H1 (cell line): ENCODE results near the gene CMTM5. TPM values are rescaled to one million over a fixed set of nuclear protein-coding genes. Genes with fewer than 3 reads are reported as not detected.

Experiments
- CTCF ChIA-PET: fragments of 300-600 bp; sonication (Branson Sonifier 250); formaldehyde crosslinking; loops from one replicate; lab custom pipeline; 2021; ENCODE audit not compliant: partially characterized antibody; lab: Charles Lee
- POLR2A ChIA-PET: fragments of 300-600 bp; sonication (Branson Sonifier 250); formaldehyde crosslinking; loops from one replicate; lab custom pipeline; 2021; ENCODE audit warnings: inconsistent platforms; ENCODE audit not compliant: partially characterized antibody; lab: Charles Lee
- DNase-seq, 2 experiments: peaks; one replicate each; pipeline versions ENCODE4 v3.0.0 to v3.0.0-alpha.2; 2010 to 2022; ENCODE audit warnings: low spot score in 2 of 2, low read depth in 1 of 2, mixed read lengths in 1 of 2
- FAIRE-seq: peaks from 2 replicates; lab custom pipeline; 2011; peaks lifted over from hg19 to GRCh38; lab: Jason Lieb, UNC
- H2AFZ ChIP-seq: 2 replicates; pipeline ENCODE4 v1.8.1; 2012; ENCODE audit warnings: low read length, inconsistent platforms
- H2AK5ac ChIP-seq: 2 replicates; pipeline ENCODE4 v1.6.1; 2013; ENCODE audit warnings: low read depth, low read length
- H2BK120ac ChIP-seq: replicated peaks from 2 replicates; pipeline ENCODE3; 2013; ENCODE audit warnings: low read depth, low read length, inconsistent platforms
- H2BK12ac ChIP-seq: 2 replicates; pipeline ENCODE4 v1.6.1; 2013; ENCODE audit warnings: low read depth, low read length
- H2BK15ac ChIP-seq: 2 replicates; pipeline ENCODE4 v1.6.1; 2013; ENCODE audit warnings: low read length
- H2BK20ac ChIP-seq: 2 replicates; pipeline ENCODE4 v1.6.1; 2013; ENCODE audit warnings: low read length
- H2BK5ac ChIP-seq: 2 replicates; pipeline ENCODE4 v1.6.1; 2013; ENCODE audit warnings: low read depth, low read length
- H3K14ac ChIP-seq: 2 replicates; pipeline ENCODE4 v1.6.1; 2013; ENCODE audit warnings: inconsistent platforms; ENCODE audit not compliant: insufficient read length
- H3K18ac ChIP-seq: 2 replicates; pipeline ENCODE4 v1.6.1; 2013; ENCODE audit warnings: low read length; ENCODE audit errors: extremely low read depth
- H3K23ac ChIP-seq: 2 replicates; pipeline ENCODE4 v1.6.1; 2013; ENCODE audit warnings: inconsistent platforms; ENCODE audit not compliant: insufficient read length
- H3K23me2 ChIP-seq: 2 replicates; pipeline ENCODE4 v1.6.1; 2013; ENCODE audit warnings: low read depth, low read length
- H3K27ac ChIP-seq: 2 replicates; pipeline ENCODE4 v1.6.1; 2011; ENCODE audit warnings: low read depth, low read length, inconsistent platforms
- H3K27me3 ChIP-seq, 4 experiments: replicated peaks in 1 of 4; 1 replicate in 1 of 4; 2 replicates in 3 of 4; pipeline versions ENCODE4 v1.6.1 to v1.8.1; 2011 to 2013; ENCODE audit warnings: low read length in 3 of 4, mild to moderate bottlenecking in 3 of 4, inconsistent platforms in 2 of 4, mixed read lengths in 2 of 4, moderate library complexity in 1 of 4; ENCODE audit not compliant: control insufficient read depth in 3 of 4, insufficient read depth in 3 of 4; ENCODE audit errors: extremely low read depth in 1 of 4
- H3K36me3 ChIP-seq, 4 experiments: 2 replicates each; pipeline versions ENCODE4 v1.6.1 to v1.8.1; 2011 to 2013; ENCODE audit warnings: mild to moderate bottlenecking in 4 of 4, low read length in 3 of 4, moderate library complexity in 2 of 4, control low read depth in 1 of 4, inconsistent platforms in 1 of 4; ENCODE audit not compliant: insufficient read depth in 4 of 4, control insufficient read depth in 2 of 4
- H3K4ac ChIP-seq: replicated peaks from 2 replicates; pipeline ENCODE3; 2013; ENCODE audit warnings: low read length, low read depth, mixed read lengths, inconsistent platforms; ENCODE audit not compliant: insufficient read length
- H3K4me1 ChIP-seq, 4 experiments: replicated peaks in 1 of 4; 1 replicate in 1 of 4; 2 replicates in 3 of 4; pipeline versions ENCODE4 v1.6.1 to v1.8.1; 2011 to 2013; ENCODE audit warnings: low read length in 3 of 4, inconsistent platforms in 2 of 4, mixed read lengths in 1 of 4; ENCODE audit not compliant: insufficient read depth in 4 of 4, control insufficient read depth in 3 of 4
- H3K4me2 ChIP-seq, 2 experiments: 2 replicates each; pipeline versions ENCODE4 v1.6.1 to v1.8.1; 2011 to 2013; ENCODE audit warnings: low read depth in 2 of 2, low read length in 2 of 2, control low read depth in 1 of 2, inconsistent platforms in 1 of 2, mild to moderate bottlenecking in 1 of 2; ENCODE audit not compliant: insufficient read depth in 1 of 2
- H3K4me3 ChIP-seq, 4 experiments: fragments of 200-600, 300-600 bp in 1 of 4; sonication (generic), shearing (Covaris generic), sonication (Bioruptor Twin) in 1 of 4; 2 replicates each; pipeline versions ENCODE4 v1.5.1 to v1.8.1; 2011 to 2016; ENCODE audit warnings: low read length in 4 of 4, low read depth in 3 of 4, control low read depth in 2 of 4, inconsistent platforms in 2 of 4, mild to moderate bottlenecking in 2 of 4, mixed read lengths in 1 of 4, moderate library complexity in 1 of 4; ENCODE audit not compliant: insufficient read depth in 2 of 4; ENCODE audit errors: extremely low read depth in 1 of 4
- H3K56ac ChIP-seq: replicated peaks from 2 replicates; pipeline ENCODE3; 2013; ENCODE audit warnings: low read depth, mild to moderate bottlenecking, mixed read lengths, low read length, inconsistent platforms; ENCODE audit not compliant: insufficient read length
- H3K79me1 ChIP-seq: 2 replicates; pipeline ENCODE4 v1.6.1; 2013; ENCODE audit warnings: low read depth, low read length, control low read depth
- H3K79me2 ChIP-seq, 2 experiments: 2 replicates each; pipeline versions ENCODE4 v1.6.1 to v1.8.1; 2012 to 2013; ENCODE audit warnings: low read length in 2 of 2, mild to moderate bottlenecking in 2 of 2, inconsistent platforms in 1 of 2; ENCODE audit not compliant: insufficient read depth in 2 of 2, control insufficient read depth in 1 of 2
- H3K9ac ChIP-seq, 4 experiments: replicated peaks in 1 of 4; 1 replicate in 1 of 4; 2 replicates in 3 of 4; pipeline versions ENCODE4 v1.6.1 to v1.8.1; 2011 to 2013; ENCODE audit warnings: low read depth in 3 of 4, low read length in 3 of 4, control low read depth in 2 of 4, mild to moderate bottlenecking in 2 of 4, moderate library complexity in 2 of 4, inconsistent platforms in 1 of 4; ENCODE audit errors: extremely low read depth in 1 of 4
- H3K9me3 ChIP-seq, 2 experiments: 2 replicates each; pipeline versions ENCODE4 v1.6.1 to v1.8.1; 2012 to 2013; ENCODE audit warnings: mild to moderate bottlenecking in 2 of 2, moderate library complexity in 2 of 2, control low read depth in 1 of 2, inconsistent platforms in 1 of 2, low read depth in 1 of 2, low read length in 1 of 2, mixed read lengths in 1 of 2; ENCODE audit not compliant: insufficient read depth in 2 of 2
- H4K20me1 ChIP-seq, 2 experiments: replicated peaks in 1 of 2; 2 replicates each; pipeline versions ENCODE3 to v1.8.1; 2011 to 2013; ENCODE audit warnings: inconsistent platforms in 2 of 2, low read length in 2 of 2, mild to moderate bottlenecking in 1 of 2; ENCODE audit not compliant: insufficient read depth in 2 of 2, control insufficient read depth in 1 of 2
- H4K5ac ChIP-seq: 2 replicates; pipeline ENCODE4 v1.6.1; 2013; ENCODE audit warnings: low read length, low read depth, mixed read lengths, inconsistent platforms; ENCODE audit not compliant: insufficient read length
- H4K8ac ChIP-seq: 2 replicates; pipeline ENCODE4 v1.8.0; 2013; ENCODE audit warnings: mild to moderate bottlenecking, moderate library complexity, low read length, inconsistent platforms; ENCODE audit not compliant: insufficient read depth; ENCODE audit errors: extremely low read depth
- H4K91ac ChIP-seq: replicated peaks from 2 replicates; pipeline ENCODE3; 2013; ENCODE audit warnings: low read length, mixed read lengths, inconsistent platforms; ENCODE audit not compliant: insufficient read length
- CHD2 ChIP-seq: IDR thresholded peaks from 2 replicates; pipeline ENCODE4 v1.6.1; 2012; ENCODE audit warnings: low read length, improper control_type of control experiment
- EGR1 ChIP-seq: IDR thresholded peaks from 2 replicates; pipeline ENCODE4 v1.6.1; 2011; ENCODE audit warnings: low read depth, low read length, borderline replicate concordance
- EZH2 ChIP-seq: fragments of 200-600 bp; sonication (generic); IDR thresholded peaks from 2 replicates; pipeline ENCODE4 v1.7.1; 2012; ENCODE audit warnings: low read depth, mild to moderate bottlenecking, moderate library complexity, low read length, inconsistent platforms; ENCODE audit not compliant: severe bottlenecking
- GTF2F1 ChIP-seq: IDR thresholded peaks from 2 replicates; pipeline ENCODE4 v1.6.1; 2012; ENCODE audit warnings: low read depth, low read length, improper control_type of control experiment, borderline replicate concordance
- KDM1A ChIP-seq: fragments of 200-600, 300-600 bp; sonication (generic); IDR thresholded peaks from 2 replicates; pipeline ENCODE4 v1.7.1; 2016; ENCODE audit warnings: mild to moderate bottlenecking, low read length, borderline replicate concordance
- MAFK ChIP-seq: IDR thresholded peaks from 2 replicates; pipeline ENCODE4 v1.6.1; 2012; ENCODE audit warnings: low read depth, mild to moderate bottlenecking, improper control_type of control experiment, low read length
- NANOG ChIP-seq: IDR thresholded peaks from 2 replicates; pipeline ENCODE4 v1.6.1; 2011; ENCODE audit warnings: low read length, low read depth, mild to moderate bottlenecking, inconsistent platforms; ENCODE audit not compliant: insufficient read depth, poor library complexity, severe bottlenecking
- YY1 ChIP-seq: IDR thresholded peaks from 2 replicates; pipeline ENCODE4 v1.6.1; 2011; ENCODE audit warnings: low read depth, mild to moderate bottlenecking, low read length
- WGBS, 2 experiments: shearing (Covaris generic) in 1 of 2; methylation state at CpG; one replicate each; pipeline versions ENCODE4 v1.1.6 to v1.1.7; 2013 to 2015; ENCODE audit warnings: low lambda C conversion rate in 2 of 2, mixed read lengths in 2 of 2, inconsistent platforms in 1 of 2, low coverage in 1 of 2, missing lambda C conversion rate in 1 of 2; ENCODE audit not compliant: insufficient replicate concordance in 2 of 2, insufficient coverage in 1 of 2, insufficient read length in 1 of 2; ENCODE audit errors: extremely low coverage in 1 of 2, missing lambda C conversion rate in 1 of 2; 5-methylcytosine and 5-hydroxymethylcytosine counted together
- polyA plus RNA-seq, 7 experiments: library from polyadenylated mRNA; depleted of rRNA in 3 of 7; stranded (reverse) in 5 of 7; unstranded in 2 of 7; fragments of >200 nt in 5 of 7; fragments of 200-250 nt in 2 of 7; gene quantifications; 1 replicate in 5 of 7; 2 replicates in 1 of 7; 4 replicates in 1 of 7; pipeline versions ENCODE4 v1.2.1 to v1.2.3, GENCODE V29; 2011 to 2013; ENCODE audit warnings: missing spikeins in 2 of 7, mixed read lengths in 2 of 7
- total RNA-seq: library from RNA; stranded (reverse); fragmentation: NEBNext Ultra II Directional; extraction: Animal tissue kit (Norgen Biotek cat#: 25700); gene quantifications from 2 replicates; pipeline ENCODE4 v1.2.1, GENCODE V29; 2021
- TF ChIP-seq, protein P1 (sequence below), 3 experiments: IDR thresholded peaks; 1 replicate in 2 of 3; 2 replicates in 1 of 3; pipeline versions ENCODE4 v1.5.1 to v1.6.1; 2011; ENCODE audit warnings: low read length in 3 of 3, mild to moderate bottlenecking in 3 of 3, inconsistent platforms in 2 of 3, low read depth in 1 of 3, moderate library complexity in 1 of 3; ENCODE audit not compliant: insufficient read depth in 1 of 3; ENCODE audit errors: control extremely low read depth in 1 of 3

CMTM5 gene
- total and polyA plus RNA-seq, 2 of the 8 experiments (the other 6 are each of a cell fraction or from before 2014, with no cell fraction given), result 2.1 TPM; not detected in 1

DNA sequence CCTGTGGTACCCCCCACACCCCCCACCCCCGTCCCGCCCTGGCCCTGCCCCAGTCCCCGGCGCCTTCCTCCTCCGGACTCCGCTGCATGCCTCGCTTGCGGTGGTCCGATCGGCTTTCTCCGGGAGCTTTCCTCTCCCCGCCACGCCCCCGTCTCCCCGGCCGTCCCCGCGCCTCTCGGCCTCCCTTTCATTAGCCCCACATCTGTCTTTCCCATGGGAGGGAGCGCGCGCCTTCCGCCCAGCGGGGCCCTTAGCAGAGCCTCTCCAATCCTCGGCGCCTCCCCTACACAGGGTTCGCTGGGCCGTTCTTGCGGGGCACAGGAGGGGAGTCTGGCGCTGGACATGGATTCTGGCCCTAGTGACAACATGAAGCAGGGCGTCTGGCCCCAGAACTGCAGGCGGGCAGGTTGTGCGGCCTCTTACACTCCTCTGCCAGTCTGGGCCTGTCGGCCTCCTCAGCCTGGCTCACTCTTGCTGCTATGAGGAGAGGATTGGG, 10.4 kb upstream of the CMTM5 start:
- Histone ChIP-seq H2BK12ac (peak overlapping the region; percentile 90; the same call in 1 of the 2 replicates), H3K18ac (peak overlapping the region; percentile 81), H3K4ac (peak overlapping the region; percentile 16), H2BK120ac (no peak overlapping the region), H3K4me2 (peak overlapping the region; percentile 85 to 86), H3K9ac (peak overlapping the region in 1 of 4 experiments; percentile 17; a peak in 2 of 7 replicates), H3K23ac (no peak overlapping the region), H2AFZ (0 out of 2 replicates have a peak overlapping the region, but pooled peaks have one; percentile 71), H3K56ac (no peak overlapping the region), H3K79me1 (no peaks in the 10 kb centered on the region), H4K20me1 (peaks cover 3 to 9% of the 10 kb centered on the region in 2 experiments), H3K79me2 (no peaks in the 10 kb centered on the region), H3K36me3 (peaks cover 0 to 3% (median 0%) of the 10 kb centered on the region in 4 experiments; a peak in 2 of 8 replicates), H4K91ac (peak overlapping the region; percentile 63), H3K27me3 (peaks cover 0 to 12% (median 10%) of the 10 kb centered on the region in 4 experiments; a peak in 5 of 7 replicates), H3K23me2 (peaks cover 21% of the 10 kb centered on the region; the same call in 1 of the 2 replicates), H2BK5ac (peak overlapping the region; percentile 88; the same call in 1 of the 2 replicates), H2AK5ac (no peak overlapping the region), H3K14ac (no peak overlapping the region), H2BK15ac (peak overlapping the region; percentile 88; the same call in 1 of the 2 replicates), H2BK20ac (peak overlapping the region; percentile 72; the same call in 1 of the 2 replicates), H3K9me3 (no peaks in the 10 kb centered on the region), H4K8ac (no peak overlapping the region), H3K27ac (peak overlapping the region; percentile 65; the same call in 1 of the 2 replicates), H3K4me1 (peaks cover 2 to 22% (median 14%) of the 10 kb centered on the region in 4 experiments; a peak in 6 of 7 replicates), H4K5ac (peak overlapping the region; percentile 3), H3K4me3 (peak overlapping the region; percentile 47 to 79 (median 77))
- CTCF ChIA-PET, result interaction anchor here (0.9 to 20.9 kb wide), 8 partner anchors 12 to 193 kb away, joined by 3 to 333 read pairs (median 3); partner anchors contain the start of genes CMTM5, IL25 and PABPN1
- FAIRE-seq (no peak), DNase-seq (peak in 1 of 2 experiments; percentile 92)
- WGBS, 2 experiments, result 14% methylated on average over 7 of the region's 34 CpGs; no CpG with 5 or more reads in 1 of the 2 experiments
- POLR2A ChIA-PET, result interaction anchor here (0.8 to 7.1 kb wide), 18 partner anchors 8 to 266 kb away, joined by 3 to 73 read pairs (median 3); partner anchors contain the start of genes BCL2L2, CMTM5, MYH7 and PABPN1
- TF ChIP-seq YY1, result 0 out of 2 replicates have a peak, but pooled peaks have one; percentile 6
- peak; percentile 24; the same call in 1 of the 2 replicates for TF ChIP-seq EGR1
- no peak for TF ChIP-seq CHD2
- no peak for TF ChIP-seq GTF2F1
- TF ChIP-seq KDM1A, result no peak
- no peak for TF ChIP-seq MAFK
- peak; percentile 29 for TF ChIP-seq NANOG
- TF ChIP-seq, protein P1, sequence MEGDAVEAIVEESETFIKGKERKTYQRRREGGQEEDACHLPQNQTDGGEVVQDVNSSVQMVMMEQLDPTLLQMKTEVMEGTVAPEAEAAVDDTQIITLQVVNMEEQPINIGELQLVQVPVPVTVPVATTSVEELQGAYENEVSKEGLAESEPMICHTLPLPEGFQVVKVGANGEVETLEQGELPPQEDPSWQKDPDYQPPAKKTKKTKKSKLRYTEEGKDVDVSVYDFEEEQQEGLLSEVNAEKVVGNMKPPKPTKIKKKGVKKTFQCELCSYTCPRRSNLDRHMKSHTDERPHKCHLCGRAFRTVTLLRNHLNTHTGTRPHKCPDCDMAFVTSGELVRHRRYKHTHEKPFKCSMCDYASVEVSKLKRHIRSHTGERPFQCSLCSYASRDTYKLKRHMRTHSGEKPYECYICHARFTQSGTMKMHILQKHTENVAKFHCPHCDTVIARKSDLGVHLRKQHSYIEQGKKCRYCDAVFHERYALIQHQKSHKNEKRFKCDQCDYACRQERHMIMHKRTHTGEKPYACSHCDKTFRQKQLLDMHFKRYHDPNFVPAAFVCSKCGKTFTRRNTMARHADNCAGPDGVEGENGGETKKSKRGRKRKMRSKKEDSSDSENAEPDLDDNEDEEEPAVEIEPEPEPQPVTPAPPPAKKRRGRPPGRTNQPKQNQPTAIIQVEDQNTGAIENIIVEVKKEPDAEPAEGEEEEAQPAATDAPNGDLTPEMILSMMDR (IDR thresholded peaks at IDR 0.05; ENCODE audit: control extremely low read depth in 1 of 3, insufficient read depth in 1 of 3, low read depth in 1 of 3, low read length in 3 of 3), result no peak
- TF ChIP-seq EZH2, result peak; percentile 29
